Neuronal stem cell (in vitro differentiated cells): ENCODE results near the gene CTSW.

ENCODE experiments used
- DNase-seq: peaks from one replicate; pipeline ENCODE4 v3.0.0-alpha.2; 2013; ENCODE audit warnings: low spot score
- H2AFZ ChIP-seq: one replicate; pipeline ENCODE4 v1.6.1; 2013; ENCODE audit warnings: mild to moderate bottlenecking, low read length, inconsistent platforms
- H2AK5ac ChIP-seq: 2 replicates; pipeline ENCODE4 v1.6.1; 2013; ENCODE audit warnings: low read depth, mild to moderate bottlenecking, inconsistent platforms, low read length, moderate library complexity, mixed read lengths
- H2BK120ac ChIP-seq: 2 replicates; pipeline ENCODE4 v1.6.1; 2013; ENCODE audit warnings: low read depth, mild to moderate bottlenecking, inconsistent platforms, low read length, moderate library complexity, mixed read lengths
- H2BK12ac ChIP-seq: one replicate; pipeline ENCODE4 v1.6.1; 2013; ENCODE audit warnings: low read length, inconsistent platforms
- H2BK15ac ChIP-seq: 2 replicates; pipeline ENCODE4 v1.6.1; 2013; ENCODE audit warnings: mild to moderate bottlenecking, low read length, inconsistent platforms, mixed read lengths
- H2BK5ac ChIP-seq: one replicate; pipeline ENCODE4 v1.6.1; 2013; ENCODE audit warnings: inconsistent platforms, mild to moderate bottlenecking, low read length, moderate library complexity
- H3K14ac ChIP-seq: one replicate; pipeline ENCODE4 v1.6.1; 2013; ENCODE audit warnings: low read length, inconsistent platforms
- H3K18ac ChIP-seq: 2 replicates; pipeline ENCODE4 v1.6.1; 2013; ENCODE audit warnings: low read length, inconsistent platforms
- H3K23ac ChIP-seq: 2 replicates; pipeline ENCODE4 v1.6.1; 2013; ENCODE audit warnings: low read depth, mild to moderate bottlenecking, mixed read lengths, low read length, inconsistent platforms; ENCODE audit not compliant: poor library complexity
- H3K27ac ChIP-seq: replicated peaks from 3 replicates; pipeline ENCODE4 v1.5.1; 2013; ENCODE audit warnings: low read length, inconsistent platforms
- H3K27me3 ChIP-seq, 3 experiments: 2 replicates each; pipeline ENCODE4 v1.6.1; 2013; ENCODE audit warnings: low read length in 3 of 3, mild to moderate bottlenecking in 2 of 3, inconsistent platforms in 1 of 3, low read depth in 1 of 3, mixed read lengths in 1 of 3, moderate library complexity in 1 of 3; ENCODE audit not compliant: control insufficient read depth in 3 of 3, insufficient read depth in 3 of 3
- H3K36me3 ChIP-seq, 2 donors: replicated peaks in 1 of 2; 2 replicates each; pipeline ENCODE4 v1.6.1; 2013; ENCODE audit warnings: low read length in 2 of 2; ENCODE audit not compliant: control insufficient read depth in 2 of 2, insufficient read depth in 2 of 2
- H3K4ac ChIP-seq: 2 replicates; pipeline ENCODE4 v1.6.1; 2013; ENCODE audit warnings: inconsistent platforms, mild to moderate bottlenecking, low read length, moderate library complexity
- H3K4me1 ChIP-seq, 2 donors: 1 replicate in 1 of 2; 2 replicates in 1 of 2; pipeline ENCODE4 v1.6.1; 2013; ENCODE audit warnings: low read length in 2 of 2, low read depth in 1 of 2; ENCODE audit not compliant: control insufficient read depth in 2 of 2, insufficient read depth in 1 of 2
- H3K4me2 ChIP-seq: one replicate; pipeline ENCODE4 v1.6.1; 2013; ENCODE audit warnings: mild to moderate bottlenecking, low read length, inconsistent platforms; ENCODE audit not compliant: insufficient read depth, poor library complexity, severe bottlenecking
- H3K4me3 ChIP-seq, 2 donors: 2 replicates each; pipeline ENCODE4 v1.5.1; 2013; ENCODE audit warnings: low read length in 2 of 2, mild to moderate bottlenecking in 2 of 2, inconsistent platforms in 1 of 2, moderate library complexity in 1 of 2
- H3K79me1 ChIP-seq: one replicate; pipeline ENCODE4 v1.6.1; 2013; ENCODE audit warnings: low read depth, mild to moderate bottlenecking, inconsistent platforms, low read length, moderate library complexity
- H3K9ac ChIP-seq: one replicate; pipeline ENCODE4 v1.6.1; 2013; ENCODE audit warnings: mild to moderate bottlenecking, low read depth, low read length, inconsistent platforms; ENCODE audit not compliant: poor library complexity
- H3K9me3 ChIP-seq, 2 donors: replicated peaks in 1 of 2; 2 replicates each; pipeline versions ENCODE3 to v1.6.1; 2013; ENCODE audit warnings: low read length in 2 of 2, mild to moderate bottlenecking in 2 of 2, inconsistent platforms in 1 of 2, low read depth in 1 of 2, mixed read lengths in 1 of 2, moderate library complexity in 1 of 2; ENCODE audit not compliant: control insufficient read depth in 2 of 2, insufficient read depth in 1 of 2
- H4K8ac ChIP-seq: one replicate; pipeline ENCODE4 v1.6.1; 2013; ENCODE audit warnings: low read depth, mild to moderate bottlenecking, inconsistent platforms, low read length, moderate library complexity
- H4K91ac ChIP-seq: one replicate; pipeline ENCODE4 v1.6.1; 2013; ENCODE audit warnings: low read length, low read depth, mild to moderate bottlenecking, inconsistent platforms; ENCODE audit not compliant: poor library complexity
- WGBS, 2 donors: extraction: QIAGEN DNeasy Blood & Tissue Kit; methylation state at CpG; one replicate each; pipeline ENCODE4 v1.1.7; 2013; ENCODE audit warnings: missing lambda C conversion rate in 2 of 2, mixed read lengths in 1 of 2; ENCODE audit not compliant: insufficient read length in 2 of 2, insufficient replicate concordance in 1 of 2; ENCODE audit errors: extremely low coverage in 2 of 2; 5-methylcytosine and 5-hydroxymethylcytosine counted together

CTSW gene

GRCh38 chr11:65872586-65873317 is 6.9 kb upstream of the CTSW start, which contains the start of gene EFEMP2:
EFEMP2 (minus strand) TSS chr11:65872800; CDS start chr11:65872354, 446 bp downstream.
- WGBS, 2 donors = no CpG with 5 or more reads among the region's 69 CpGs
- Histone ChIP-seq H2BK12ac (peak within 1 kb of the TSS; percentile 73), H4K91ac (no peak within 1 kb of the TSS), H3K27ac (peak within 1 kb of the TSS; percentile 34), H3K18ac (peak within 1 kb of the TSS; percentile 97), H3K4me2 (peak within 1 kb of the TSS; percentile 100), H2BK120ac (no peak within 1 kb of the TSS), H3K9me3 (no peaks in the 10 kb centered on the region), H3K4me1 (peaks cover 3 to 22% of the 10 kb centered on the region in 2 donors), H2AFZ (peak within 1 kb of the TSS; percentile 86), H3K4me3 (peak within 1 kb of the TSS; percentile 40 to 87), H2BK5ac (no peak within 1 kb of the TSS), H3K27me3 (peaks cover 0 to 5% (median 0%) of the 10 kb centered on the region in 3 experiments), H3K79me1 (peaks cover 2% of the 10 kb centered on the region), H3K4ac (no peak within 1 kb of the TSS), H3K23ac (peak within 1 kb of the TSS; percentile 94), H2AK5ac (peak within 1 kb of the TSS; percentile 94), H2BK15ac (peak within 1 kb of the TSS; percentile 71), H4K8ac (peak within 1 kb of the TSS; percentile 65), H3K9ac (peak within 1 kb of the TSS; percentile 94), H3K36me3 (peaks cover 0 to 3% of the 10 kb centered on the region in 2 donors), H3K14ac (peak within 1 kb of the TSS; percentile 71)
- DNase-seq = peak; percentile 18

- Histone ChIP-seq H4K8ac (no peak overlapping the region), H3K9me3 (peaks cover 0 to 2% of the 10 kb centered on the region in 2 donors), H3K4me2 (peak overlapping the region; percentile 100), H2BK15ac (no peak overlapping the region), H2AFZ (peak overlapping the region; percentile 86), H3K36me3 (no peaks in the 10 kb centered on the region), H2BK12ac (peak overlapping the region; percentile 73), H3K27me3 (peaks cover 0 to 5% (median 0%) of the 10 kb centered on the region in 3 experiments), H3K23ac (peak overlapping the region; percentile 94), H4K91ac (no peak overlapping the region), H3K4ac (no peak overlapping the region), H3K9ac (peak overlapping the region; percentile 94), H2AK5ac (no peak overlapping the region), H3K18ac (peak overlapping the region; percentile 93), H3K79me1 (peaks cover 2% of the 10 kb centered on the region), H2BK120ac (no peak overlapping the region), H3K4me3 (peak overlapping the region; percentile 40 to 86), H3K4me1 (peaks cover 0 to 22% of the 10 kb centered on the region in 2 donors), H3K27ac (peak overlapping the region; percentile 34), H3K14ac (no peak overlapping the region), H2BK5ac (no peak overlapping the region)
- WGBS, 2 donors = no CpG with 5 or more reads among the region's 54 CpGs
- peak; percentile 92 for DNase-seq
Observed at GRCh38 chr11:65873318-65874156, 6.1 kb upstream of the CTSW start.

- no peak for DNase-seq
- no CpG with 5 or more reads among the region's 7 CpGs for WGBS, 2 donors
- no peak overlapping the region for H3K27ac ChIP-seq
Observed at GRCh38 chr11:65880027-65880426, 390 bp downstream of the CTSW start.

More at GRCh38 chr11:65880027-65880426, 390 bp downstream of the CTSW start:
- H3K36me3 ChIP-seq = peaks cover 17 to 33% of the 10 kb centered on the region in 2 donors
- H2BK15ac ChIP-seq = no peak overlapping the region
- no peak overlapping the region for H3K4me2 ChIP-seq
- H3K9me3 ChIP-seq = peaks cover 0 to 2% of the 10 kb centered on the region in 2 donors
- no peak overlapping the region for H4K91ac ChIP-seq
- no peak overlapping the region for H4K8ac ChIP-seq
- H2BK120ac ChIP-seq = no peak overlapping the region
- H3K4me1 ChIP-seq = peaks cover 0 to 2% of the 10 kb centered on the region in 2 donors
- H2AK5ac ChIP-seq = no peak overlapping the region
- H3K27me3 ChIP-seq = no peaks in the 10 kb centered on the region
- H3K23ac ChIP-seq = peak overlapping the region; percentile 86
- H2BK12ac ChIP-seq = no peak overlapping the region
- H3K9ac ChIP-seq = no peak overlapping the region
- no peak overlapping the region for H2BK5ac ChIP-seq
- H3K4me3 ChIP-seq = no peak overlapping the region
- H3K4ac ChIP-seq = no peak overlapping the region
- no peak overlapping the region for H3K14ac ChIP-seq
- H3K18ac ChIP-seq = no peak overlapping the region
- no peak overlapping the region for H2AFZ ChIP-seq
- no peaks in the 10 kb centered on the region for H3K79me1 ChIP-seq
